HG03558 (cell line): ENCODE results near the gene RNF187.
"Not testable (repeated sequence)": the region's sequence is repeated elsewhere in the genome, so short reads cannot be mapped to it uniquely, and the experiment has no call there.

Experiments
- ATAC-seq: cut with Tn5 transposase; IDR thresholded peaks from one replicate; pipeline ENCODE4 v1.9.1; 2021; ENCODE audit warnings: moderate number of reproducible peaks; ENCODE audit not compliant: unreplicated experiment; ENCODE audit errors: extremely low read depth

Gene RNF187

GRCh38 chr1:228459091-228459993 is 27.8 kb upstream of the RNF187 start:
- ATAC-seq = no peak

GRCh38 chr1:228460821-228461220 is 26.4 kb upstream of the RNF187 start:
- ATAC-seq = no peak

GRCh38 chr1:228462560-228462959 is 24.6 kb upstream of the RNF187 start:
- no peak for ATAC-seq

- no peak for ATAC-seq
Measured at GRCh38 chr1:228463009-228463558, 24.1 kb upstream of the RNF187 start.

GRCh38 chr1:228463559-228464455 is 23.4 kb upstream of the RNF187 start:
- peak; percentile 40 for ATAC-seq

- ATAC-seq = peak; percentile 44
Measured at GRCh38 chr1:228464487-228464983, 22.6 kb upstream of the RNF187 start.

GRCh38 chr1:228465141-228465540 is 22.0 kb upstream of the RNF187 start:
- no peak for ATAC-seq

- no peak for ATAC-seq
Measured at GRCh38 chr1:228465571-228466146, 21.5 kb upstream of the RNF187 start.

- not testable (repeated sequence) for ATAC-seq
Measured at GRCh38 chr1:228468188-228468587, 19.0 kb upstream of the RNF187 start.

GRCh38 chr1:228469413-228470162 is 17.6 kb upstream of the RNF187 start:
- no peak for ATAC-seq

- no peak for ATAC-seq
Measured at GRCh38 chr1:228471154-228471761, 15.9 kb upstream of the RNF187 start.

- no peak for ATAC-seq
Measured at GRCh38 chr1:228471762-228472398, 15.3 kb upstream of the RNF187 start.

GRCh38 chr1:228472655-228473054 is 14.5 kb upstream of the RNF187 start:
- no peak for ATAC-seq

GRCh38 chr1:228474507-228474906 is 12.7 kb upstream of the RNF187 start:
- ATAC-seq = no peak

- no peak for ATAC-seq
Measured at GRCh38 chr1:228475812-228476211, 11.4 kb upstream of the RNF187 start.

GRCh38 chr1:228477263-228477662 is 9.9 kb upstream of the RNF187 start:
- ATAC-seq = no peak

- ATAC-seq = no peak
Measured at GRCh38 chr1:228478326-228478725, 8.9 kb upstream of the RNF187 start.

GRCh38 chr1:228478912-228479711 is 8.1 kb upstream of the RNF187 start:
- no peak for ATAC-seq
